Erythroblast (primary cell): Measurements from ENCODE around the gene TNNI2.

Experiments used
- GATA1 ChIP-seq: IDR thresholded peaks from 2 replicates; pipeline ENCODE4 v1.6.1; 2011; ENCODE audit warnings: low read depth, mild to moderate bottlenecking, control low read depth, low read length, moderate library complexity
- POLR2A ChIP-seq: IDR thresholded peaks from 2 replicates; pipeline ENCODE4 v1.6.1; 2011; ENCODE audit warnings: mild to moderate bottlenecking, low read length

DNA sequence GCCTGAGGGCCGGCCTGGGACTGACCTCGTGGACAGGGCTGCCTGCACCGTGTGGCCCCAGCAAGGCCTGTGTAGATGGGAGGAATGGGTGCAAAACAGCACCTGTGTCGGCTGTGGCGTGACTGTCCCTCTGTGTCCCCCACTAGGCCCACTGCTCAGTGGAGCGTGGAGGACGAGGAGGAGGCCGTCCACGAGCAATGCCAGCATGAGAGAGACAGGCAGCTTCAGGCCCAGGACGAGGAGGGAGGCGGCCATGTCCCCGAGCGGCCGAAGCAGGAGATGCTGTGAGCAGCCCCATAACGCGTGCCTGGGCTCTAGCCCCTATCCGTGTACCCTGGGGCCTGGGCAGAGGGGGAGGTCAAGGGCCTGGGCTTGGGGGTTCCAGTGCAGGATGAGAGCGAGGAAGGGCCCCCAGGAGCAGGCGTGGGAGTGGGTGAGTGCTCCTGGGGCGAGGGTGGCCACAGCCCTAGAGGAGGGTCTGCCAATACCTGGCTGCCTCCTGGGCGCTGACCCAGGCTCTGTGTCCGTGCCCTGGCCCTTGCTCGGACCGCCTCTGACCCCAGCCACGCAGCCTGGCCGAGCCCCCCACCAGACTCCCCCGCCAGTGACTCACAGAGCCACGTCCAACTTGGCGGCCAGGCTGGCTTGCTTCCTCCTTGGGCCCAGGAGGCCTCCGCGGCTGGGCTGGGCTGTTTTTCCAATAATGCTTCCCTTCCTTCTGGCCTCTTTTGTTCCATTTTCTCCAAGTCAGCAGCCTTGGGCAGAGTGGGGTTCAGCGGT is 41.4 kb downstream of the TNNI2 start:
- TF ChIP-seq POLR2A (no peak), GATA1 (no peak)
